ENCODE results near the gene NPR3. TPM values are rescaled to one million over a fixed set of nuclear protein-coding genes. Genes with fewer than 3 reads are reported as not detected.

The NPR3 gene
- total RNA-seq, 1 donor from 2014 or later: 14.7 TPM

DNA sequence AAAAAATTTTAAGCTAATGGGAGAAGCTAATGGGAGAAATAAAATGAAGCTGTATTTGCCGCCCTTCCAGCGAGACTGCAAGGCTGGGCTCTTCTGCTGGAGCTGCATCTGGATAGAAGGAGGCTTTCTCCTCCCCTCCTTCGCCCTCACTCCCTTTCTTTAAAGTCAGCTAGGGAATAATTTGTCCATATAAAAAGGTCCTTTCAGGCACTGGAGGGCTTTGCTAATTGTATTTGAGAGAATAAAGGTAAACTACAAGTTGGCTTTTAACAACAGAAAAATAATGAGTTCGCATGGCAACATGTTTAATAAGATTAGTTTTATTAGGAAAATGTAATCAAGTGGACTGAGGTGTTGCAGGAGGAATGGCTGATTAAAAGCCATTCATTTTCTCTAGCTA, 41.3 kb downstream of the NPR3 start:
- DNase-seq (ENCODE audit: extremely low spot score in 2 of 2): no peak
- intact Hi-C loops (cut with DNase I): no loop called here
- Histone ChIP-seq H3K4me3 (no peak overlapping the region), H3K27ac (no peak overlapping the region), H3K27me3 (no peaks in the 10 kb centered on the region), H3K9me3 (no peaks in the 10 kb centered on the region), H3K36me3 (no peaks in the 10 kb centered on the region), H3K4me1 (no peaks in the 10 kb centered on the region)
- TF ChIP-seq, protein P1, sequence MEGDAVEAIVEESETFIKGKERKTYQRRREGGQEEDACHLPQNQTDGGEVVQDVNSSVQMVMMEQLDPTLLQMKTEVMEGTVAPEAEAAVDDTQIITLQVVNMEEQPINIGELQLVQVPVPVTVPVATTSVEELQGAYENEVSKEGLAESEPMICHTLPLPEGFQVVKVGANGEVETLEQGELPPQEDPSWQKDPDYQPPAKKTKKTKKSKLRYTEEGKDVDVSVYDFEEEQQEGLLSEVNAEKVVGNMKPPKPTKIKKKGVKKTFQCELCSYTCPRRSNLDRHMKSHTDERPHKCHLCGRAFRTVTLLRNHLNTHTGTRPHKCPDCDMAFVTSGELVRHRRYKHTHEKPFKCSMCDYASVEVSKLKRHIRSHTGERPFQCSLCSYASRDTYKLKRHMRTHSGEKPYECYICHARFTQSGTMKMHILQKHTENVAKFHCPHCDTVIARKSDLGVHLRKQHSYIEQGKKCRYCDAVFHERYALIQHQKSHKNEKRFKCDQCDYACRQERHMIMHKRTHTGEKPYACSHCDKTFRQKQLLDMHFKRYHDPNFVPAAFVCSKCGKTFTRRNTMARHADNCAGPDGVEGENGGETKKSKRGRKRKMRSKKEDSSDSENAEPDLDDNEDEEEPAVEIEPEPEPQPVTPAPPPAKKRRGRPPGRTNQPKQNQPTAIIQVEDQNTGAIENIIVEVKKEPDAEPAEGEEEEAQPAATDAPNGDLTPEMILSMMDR (IDR thresholded peaks at IDR 0.05): no peak
- no peak for TF ChIP-seq POLR2A (IDR thresholded peaks at IDR 0.05)

DNA sequence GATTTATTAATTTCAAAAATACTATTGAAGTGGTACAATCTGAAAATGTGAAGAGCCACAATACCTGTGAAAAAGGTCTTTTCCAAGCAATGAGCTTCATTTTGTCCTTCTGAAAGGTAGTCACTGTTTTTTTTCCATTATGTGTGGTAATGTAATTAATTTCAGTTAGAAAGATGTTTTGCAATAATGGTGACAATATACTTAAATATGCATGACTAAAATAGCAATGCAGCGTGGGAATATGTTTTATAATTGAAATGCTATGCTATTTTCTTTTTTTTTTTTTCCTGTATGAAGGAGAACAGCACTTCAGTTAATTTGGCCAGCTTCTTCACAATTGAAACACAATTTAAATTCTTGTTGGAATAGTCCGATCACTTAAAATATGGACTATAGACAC, 41.9 kb downstream of the NPR3 start:
- DNase-seq (ENCODE audit: extremely low spot score in 2 of 2): no peak
- Histone ChIP-seq H3K27ac (no peak overlapping the region), H3K9me3 (no peaks in the 10 kb centered on the region), H3K27me3 (no peaks in the 10 kb centered on the region), H3K4me3 (no peak overlapping the region), H3K4me1 (no peaks in the 10 kb centered on the region), H3K36me3 (no peaks in the 10 kb centered on the region)
- intact Hi-C loops (cut with DNase I): no loop called here
- no peak for TF ChIP-seq POLR2A (IDR thresholded peaks at IDR 0.05)
- TF ChIP-seq, protein P1 (IDR thresholded peaks at IDR 0.05): no peak

DNA sequence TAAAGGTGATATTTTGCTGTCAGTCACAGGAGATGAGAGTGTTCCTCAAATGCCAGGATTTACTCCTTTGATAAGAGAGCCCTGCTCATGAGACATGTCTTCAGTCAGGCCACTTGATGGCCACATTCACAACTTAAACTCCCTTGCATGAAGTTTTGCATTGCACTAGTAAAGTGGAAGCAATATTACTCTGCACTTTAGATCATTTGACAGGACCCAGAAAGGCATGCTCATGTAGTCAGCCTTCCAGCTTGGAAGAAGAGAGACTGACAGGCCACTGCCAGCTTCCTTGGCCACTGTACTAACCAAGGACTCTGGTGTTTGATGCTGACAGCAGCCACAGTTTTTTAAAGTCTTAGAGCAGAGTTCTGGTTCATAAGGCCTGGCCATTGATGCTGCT, 42.6 kb downstream of the NPR3 start:
- no peak overlapping the region for H3K4me3 ChIP-seq
- no peaks in the 10 kb centered on the region for H3K9me3 ChIP-seq
- no peaks in the 10 kb centered on the region for H3K36me3 ChIP-seq
- H3K27ac ChIP-seq: no peak overlapping the region
- intact Hi-C loops (cut with DNase I): no loop called here
- H3K27me3 ChIP-seq: no peaks in the 10 kb centered on the region
- DNase-seq (ENCODE audit: extremely low spot score in 2 of 2): no peak
- no peaks in the 10 kb centered on the region for H3K4me1 ChIP-seq
- TF ChIP-seq, protein P1 (IDR thresholded peaks at IDR 0.05): no peak
- TF ChIP-seq POLR2A (IDR thresholded peaks at IDR 0.05) (no peak), POLR2AphosphoS5 (IDR thresholded peaks at IDR 0.05; ENCODE audit: insufficient read depth in 1 of 2, low read depth in 1 of 2) (no peak)

DNA sequence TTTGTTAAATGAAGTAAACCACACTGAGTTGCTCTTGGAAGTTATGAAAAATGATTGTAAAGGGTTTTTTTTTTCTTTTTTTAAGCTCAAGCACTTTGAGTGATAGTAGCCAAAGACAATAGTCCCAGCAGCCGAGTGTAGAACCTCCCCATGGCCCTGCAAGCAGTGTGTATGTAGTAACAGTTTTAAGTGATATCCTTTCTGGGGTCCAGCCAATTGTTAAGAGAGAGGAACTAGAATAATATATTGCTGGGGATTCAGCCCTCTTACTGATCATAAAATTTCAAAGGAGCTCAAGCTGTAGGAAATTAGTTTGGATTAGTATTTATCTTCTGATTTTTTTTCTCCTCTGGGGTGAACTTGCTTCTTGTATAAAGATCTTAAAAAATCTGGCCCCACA, 43.2 kb downstream of the NPR3 start:
- no peak for DNase-seq (ENCODE audit: extremely low spot score in 2 of 2)
- TF ChIP-seq POLR2AphosphoS5 (IDR thresholded peaks at IDR 0.05; ENCODE audit: insufficient read depth in 1 of 2, low read depth in 1 of 2): no peak
- TF ChIP-seq POLR2A (IDR thresholded peaks at IDR 0.05): no peak
- TF ChIP-seq, protein P1 (IDR thresholded peaks at IDR 0.05): no peak
- intact Hi-C loops (cut with DNase I): no loop called here
- no peaks in the 10 kb centered on the region for H3K9me3 ChIP-seq
- H3K4me3 ChIP-seq: no peak overlapping the region
- no peaks in the 10 kb centered on the region for H3K27me3 ChIP-seq
- no peaks in the 10 kb centered on the region for H3K4me1 ChIP-seq
- H3K36me3 ChIP-seq: no peaks in the 10 kb centered on the region
- H3K27ac ChIP-seq: no peak overlapping the region

DNA sequence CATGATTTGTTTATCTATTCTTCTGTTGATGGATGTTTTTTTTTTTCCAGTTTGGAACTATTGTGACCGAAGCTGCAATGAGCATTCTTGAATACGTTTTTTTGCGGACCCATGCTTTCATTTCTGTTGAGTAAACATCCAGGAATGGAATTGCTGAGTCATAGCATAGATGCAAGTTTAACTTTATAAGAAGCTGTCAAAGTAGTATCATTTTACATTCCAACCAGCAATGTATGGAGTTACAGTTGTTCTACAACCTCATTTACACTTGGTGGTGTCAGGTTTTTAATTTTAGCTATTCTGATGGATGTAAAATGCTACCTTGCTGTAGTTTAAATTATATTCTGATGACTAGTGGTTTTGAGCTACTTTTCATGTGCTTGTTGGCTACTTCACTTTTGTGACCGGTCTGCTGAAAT, 49.0 kb downstream of the NPR3 start:
- H3K27me3 ChIP-seq: no peaks in the 10 kb centered on the region
- H3K4me3 ChIP-seq: no peak overlapping the region
- H3K9me3 ChIP-seq: no peaks in the 10 kb centered on the region
- no peak overlapping the region for H3K27ac ChIP-seq
- DNase-seq (ENCODE audit: extremely low spot score in 2 of 2): no peak
- TF ChIP-seq POLR2AphosphoS5 (IDR thresholded peaks at IDR 0.05; ENCODE audit: insufficient read depth in 1 of 2, low read depth in 1 of 2) (no peak), POLR2A (IDR thresholded peaks at IDR 0.05) (no peak)
- TF ChIP-seq, protein P1 (IDR thresholded peaks at IDR 0.05): no peak
- intact Hi-C loops (cut with DNase I): no loop called here
- H3K4me1 ChIP-seq: no peaks in the 10 kb centered on the region
- H3K36me3 ChIP-seq: no peaks in the 10 kb centered on the region
